ENCODE results near the gene FOXN3. TPM values are rescaled to one million over a fixed set of nuclear protein-coding genes. Genes with fewer than 3 reads are reported as not detected.

FOXN3 gene
- polyA plus RNA-seq, 1 donor (not counting 4 experiments of a cell fraction or from before 2014, with no cell fraction given): 10.2 TPM

GRCh38 chr14:89304972-89305703 lies 111.9 kb downstream of the FOXN3 start:
- H3K27me3 ChIP-seq (ENCODE audit: control insufficient read depth, extremely low read depth, insufficient read depth, low read length): no peaks in the 10 kb centered on the region
- no peak overlapping the region for H3K4me2 ChIP-seq (ENCODE audit: control insufficient read depth, extremely low read depth, insufficient read depth, low read depth, low read length)
- no peak overlapping the region for H2AFZ ChIP-seq (ENCODE audit: control insufficient read depth, low read length)
- H3K27ac ChIP-seq (ENCODE audit: control insufficient read depth, insufficient read depth, low read length): no peak overlapping the region
- H3K9me3 ChIP-seq (ENCODE audit: control insufficient read depth, low read depth, low read length): no peaks in the 10 kb centered on the region
- H3K9ac ChIP-seq (ENCODE audit: control insufficient read depth, extremely low read depth, insufficient read depth, low read length): no peak overlapping the region
- DNase-seq (ENCODE audit: low read depth, low spot score) (no peak), FAIRE-seq (no peak)
- dilution Hi-C loops (cut with MboI; ENCODE audit: extremely low pct_ligation_motif_present, low sequenced_read_pairs): no loop called here
- H3K9me1 ChIP-seq (ENCODE audit: control insufficient read depth, extremely low read depth, insufficient read depth, low read length): no peaks in the 10 kb centered on the region
- peaks cover 0 to 1% of the 10 kb centered on the region in 2 experiments for H3K36me3 ChIP-seq (ENCODE audit: control insufficient read depth in 2 of 2, extremely low read depth in 1 of 2, insufficient read depth in 2 of 2, low read length in 2 of 2)
- no peak overlapping the region for H3K4me3 ChIP-seq (ENCODE audit: control insufficient read depth in 2 of 3, extremely low read depth in 1 of 3, insufficient read depth in 2 of 3, low read depth in 1 of 3, low read length in 3 of 3)
- TF ChIP-seq CTCF (optimal IDR thresholded peaks at IDR 0.05 in 1 of 3, IDR thresholded peaks at IDR 0.05 in 1 of 3, conservative IDR thresholded peaks at IDR 0.05 in 1 of 3; ENCODE audit: extremely low read depth in 1 of 3, insufficient read depth in 2 of 3, low read length in 3 of 3): no peak
- TF ChIP-seq EZH2 (IDR thresholded peaks at IDR 0.05; ENCODE audit: low read length): no peak
- no peaks in the 10 kb centered on the region for H3K79me2 ChIP-seq (ENCODE audit: control insufficient read depth, insufficient read depth, low read length)
- peaks cover 11% of the 10 kb centered on the region for H3K4me1 ChIP-seq (ENCODE audit: control insufficient read depth, extremely low read depth, insufficient read depth, low read length)
- H4K20me1 ChIP-seq (ENCODE audit: control insufficient read depth, extremely low read depth, insufficient read depth, low read length): no peaks in the 10 kb centered on the region

GRCh38 chr14:89304561-89304960 lies 112.5 kb downstream of the FOXN3 start:
- Histone ChIP-seq H3K27me3 (ENCODE audit: control insufficient read depth, extremely low read depth, insufficient read depth, low read length) (no peaks in the 10 kb centered on the region), H2AFZ (ENCODE audit: control insufficient read depth, low read length) (no peak overlapping the region), H4K20me1 (ENCODE audit: control insufficient read depth, extremely low read depth, insufficient read depth, low read length) (no peaks in the 10 kb centered on the region), H3K36me3 (ENCODE audit: control insufficient read depth in 2 of 2, extremely low read depth in 1 of 2, insufficient read depth in 2 of 2, low read length in 2 of 2) (peaks cover 0 to 1% of the 10 kb centered on the region in 2 experiments), H3K9me3 (ENCODE audit: control insufficient read depth, low read depth, low read length) (no peaks in the 10 kb centered on the region), H3K27ac (ENCODE audit: control insufficient read depth, insufficient read depth, low read length) (no peak overlapping the region), H3K9me1 (ENCODE audit: control insufficient read depth, extremely low read depth, insufficient read depth, low read length) (no peaks in the 10 kb centered on the region), H3K4me2 (ENCODE audit: control insufficient read depth, extremely low read depth, insufficient read depth, low read depth, low read length) (no peak overlapping the region), H3K4me3 (ENCODE audit: control insufficient read depth in 2 of 3, extremely low read depth in 1 of 3, insufficient read depth in 2 of 3, low read depth in 1 of 3, low read length in 3 of 3) (no peak overlapping the region), H3K9ac (ENCODE audit: control insufficient read depth, extremely low read depth, insufficient read depth, low read length) (no peak overlapping the region), H3K4me1 (ENCODE audit: control insufficient read depth, extremely low read depth, insufficient read depth, low read length) (peaks cover 11% of the 10 kb centered on the region), H3K79me2 (ENCODE audit: control insufficient read depth, insufficient read depth, low read length) (no peaks in the 10 kb centered on the region)
- DNase-seq (ENCODE audit: low read depth, low spot score) (no peak), FAIRE-seq (no peak)
- TF ChIP-seq EZH2 (IDR thresholded peaks at IDR 0.05; ENCODE audit: low read length) (no peak), CTCF (optimal IDR thresholded peaks at IDR 0.05 in 1 of 3, IDR thresholded peaks at IDR 0.05 in 1 of 3, conservative IDR thresholded peaks at IDR 0.05 in 1 of 3; ENCODE audit: extremely low read depth in 1 of 3, insufficient read depth in 2 of 3, low read length in 3 of 3) (no peak)
- dilution Hi-C loops (cut with MboI; ENCODE audit: extremely low pct_ligation_motif_present, low sequenced_read_pairs): no loop called here
